PC-3 (cell line): ENCODE measurements around the gene SCN8A.

ENCODE experiments used
- EZH2 ChIP-seq: fragments of 300-600 bp; sonication (generic); IDR thresholded peaks from one replicate; pipeline ENCODE4 v1.6.1; 2017; ENCODE audit warnings: antibody characterized with exemption, mild to moderate bottlenecking, low read length; ENCODE audit not compliant: unreplicated experiment
- EZH2phosphoT487 ChIP-seq: fragments of 300-600 bp; sonication (generic); IDR thresholded peaks from 2 replicates; pipeline ENCODE4 v1.6.1; 2018; ENCODE audit warnings: mild to moderate bottlenecking, antibody characterized with exemption, low read length, borderline replicate concordance
- TF ChIP-seq, protein P1 (sequence below): fragments of 300-600 bp; sonication (generic); conservative IDR thresholded peaks from 2 replicates; pipeline ENCODE4 v1.5.1; 2017; ENCODE audit warnings: antibody characterized with exemption, low read depth, mild to moderate bottlenecking, low read length

DNA sequence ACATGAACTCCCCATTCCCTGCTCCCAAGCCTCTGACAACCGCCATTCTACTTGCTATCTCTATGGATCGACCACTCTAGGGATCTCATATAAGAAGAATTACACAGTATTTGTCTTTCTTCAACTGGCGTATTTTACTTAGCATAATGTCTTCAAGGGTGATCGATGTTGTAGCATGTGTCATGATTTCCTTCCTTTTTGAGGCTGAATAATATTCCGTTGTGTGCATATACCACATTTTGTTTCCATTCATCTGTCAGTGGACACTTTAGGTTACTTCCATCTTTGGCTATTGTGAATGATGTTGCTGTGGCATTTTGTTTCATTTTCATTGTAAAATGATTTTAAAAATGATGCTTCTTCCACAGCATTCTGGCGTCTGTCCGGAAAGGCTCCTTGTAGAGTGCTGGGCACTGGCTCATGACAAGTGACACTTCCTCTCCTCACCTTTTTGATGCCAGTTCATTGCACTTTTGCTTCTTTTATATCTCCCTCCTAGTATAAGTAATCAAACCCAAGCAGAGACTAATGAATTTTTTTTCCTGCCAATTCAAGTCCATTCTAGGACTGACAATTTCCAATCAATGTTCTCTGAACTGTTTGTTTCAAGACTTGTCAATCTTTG, 39.3 kb downstream of the SCN8A start:
- TF ChIP-seq, protein P1, sequence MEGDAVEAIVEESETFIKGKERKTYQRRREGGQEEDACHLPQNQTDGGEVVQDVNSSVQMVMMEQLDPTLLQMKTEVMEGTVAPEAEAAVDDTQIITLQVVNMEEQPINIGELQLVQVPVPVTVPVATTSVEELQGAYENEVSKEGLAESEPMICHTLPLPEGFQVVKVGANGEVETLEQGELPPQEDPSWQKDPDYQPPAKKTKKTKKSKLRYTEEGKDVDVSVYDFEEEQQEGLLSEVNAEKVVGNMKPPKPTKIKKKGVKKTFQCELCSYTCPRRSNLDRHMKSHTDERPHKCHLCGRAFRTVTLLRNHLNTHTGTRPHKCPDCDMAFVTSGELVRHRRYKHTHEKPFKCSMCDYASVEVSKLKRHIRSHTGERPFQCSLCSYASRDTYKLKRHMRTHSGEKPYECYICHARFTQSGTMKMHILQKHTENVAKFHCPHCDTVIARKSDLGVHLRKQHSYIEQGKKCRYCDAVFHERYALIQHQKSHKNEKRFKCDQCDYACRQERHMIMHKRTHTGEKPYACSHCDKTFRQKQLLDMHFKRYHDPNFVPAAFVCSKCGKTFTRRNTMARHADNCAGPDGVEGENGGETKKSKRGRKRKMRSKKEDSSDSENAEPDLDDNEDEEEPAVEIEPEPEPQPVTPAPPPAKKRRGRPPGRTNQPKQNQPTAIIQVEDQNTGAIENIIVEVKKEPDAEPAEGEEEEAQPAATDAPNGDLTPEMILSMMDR, result no peak
- no peak for TF ChIP-seq EZH2
- TF ChIP-seq EZH2phosphoT487, result no peak
